ENCODE data around the gene GLCE. TPM values are rescaled to one million over a fixed set of nuclear protein-coding genes. Genes with fewer than 3 reads are reported as not detected.

GLCE gene
- total RNA-seq, 1 donor from 2014 or later: 12.7 TPM

DNA sequence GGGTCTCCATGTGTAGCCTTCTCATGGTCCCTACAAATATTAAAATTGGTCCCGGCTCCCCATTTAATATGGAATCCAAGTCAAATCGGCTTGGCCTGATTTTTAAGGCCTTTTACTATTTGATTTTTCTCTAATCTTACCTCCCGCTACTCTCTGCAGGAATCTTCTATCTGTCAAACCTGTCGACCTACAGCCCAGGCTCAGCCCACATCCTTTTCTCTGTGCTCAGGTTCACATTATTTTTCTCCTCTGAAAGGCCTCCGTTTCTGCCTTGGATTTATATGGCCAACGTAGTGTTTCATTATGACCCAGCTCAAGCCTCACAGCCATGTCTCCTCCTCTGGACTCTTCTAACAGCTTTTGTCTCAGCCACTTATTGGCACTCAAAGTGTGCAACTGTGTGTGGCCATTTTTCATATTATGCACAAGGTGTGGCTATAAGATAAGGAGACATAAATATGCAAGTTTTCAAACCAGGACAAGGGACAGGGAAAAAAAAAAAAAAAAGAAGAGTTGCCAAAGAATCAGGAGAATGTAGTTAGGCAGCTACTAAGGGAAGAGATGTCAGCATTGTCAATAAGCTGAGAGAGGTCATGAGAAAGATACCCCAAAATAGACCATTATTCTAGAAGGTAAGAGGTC lies 2.1 kb upstream of the GLCE start:
- DNase-seq (ENCODE audit: low read depth): no peak
- TF ChIP-seq CTCF (conservative IDR thresholded peaks at IDR 0.05; ENCODE audit: low read depth, low read length): no peak
- no peak overlapping the region for H3K4me3 ChIP-seq (ENCODE audit: low read depth, low read length)

DNA sequence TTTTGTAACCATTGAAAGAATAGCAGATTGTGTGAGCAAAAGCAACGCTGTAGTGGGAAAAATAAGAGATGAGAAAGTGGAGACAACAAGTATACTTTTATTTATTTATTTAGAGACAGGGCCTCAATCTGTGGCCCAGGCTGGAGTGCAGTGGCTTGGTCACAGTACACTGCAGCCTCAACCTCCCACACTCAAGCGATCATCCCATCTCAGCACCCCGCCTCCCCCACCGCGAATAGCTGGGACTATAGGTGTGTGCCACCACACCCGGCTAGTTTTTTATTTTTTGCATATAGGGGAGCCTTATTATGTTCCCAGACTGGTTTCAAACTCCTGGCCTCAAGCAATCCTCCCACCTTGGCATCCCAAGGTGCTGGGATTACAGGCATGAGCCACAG lies 1.6 kb upstream of the GLCE start:
- no peak overlapping the region for H3K4me3 ChIP-seq (ENCODE audit: low read depth, low read length)
- DNase-seq (ENCODE audit: low read depth): no peak
- TF ChIP-seq CTCF (conservative IDR thresholded peaks at IDR 0.05; ENCODE audit: low read depth, low read length): no peak

DNA sequence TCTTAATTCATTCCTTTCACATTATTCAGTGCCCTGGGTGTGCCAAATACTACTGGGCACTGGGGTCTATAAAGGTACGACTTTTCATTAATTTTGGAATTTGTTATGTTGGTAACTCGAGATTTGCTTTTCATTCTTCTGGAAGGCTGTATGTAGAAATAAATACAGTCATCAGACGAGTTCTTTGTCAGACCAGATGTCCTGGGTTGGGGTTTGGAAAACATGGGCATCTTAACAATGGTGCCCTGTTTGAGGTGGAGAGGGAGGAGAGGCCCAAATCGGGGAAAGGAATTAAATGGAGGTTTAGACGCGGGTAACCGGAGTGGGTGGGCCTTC lies 662 bp upstream of the GLCE start:
- peak overlapping the region; percentile 84 for H3K4me3 ChIP-seq (ENCODE audit: low read depth, low read length)
- DNase-seq (ENCODE audit: low read depth): no peak
- TF ChIP-seq CTCF (conservative IDR thresholded peaks at IDR 0.05; ENCODE audit: low read depth, low read length): no peak

DNA sequence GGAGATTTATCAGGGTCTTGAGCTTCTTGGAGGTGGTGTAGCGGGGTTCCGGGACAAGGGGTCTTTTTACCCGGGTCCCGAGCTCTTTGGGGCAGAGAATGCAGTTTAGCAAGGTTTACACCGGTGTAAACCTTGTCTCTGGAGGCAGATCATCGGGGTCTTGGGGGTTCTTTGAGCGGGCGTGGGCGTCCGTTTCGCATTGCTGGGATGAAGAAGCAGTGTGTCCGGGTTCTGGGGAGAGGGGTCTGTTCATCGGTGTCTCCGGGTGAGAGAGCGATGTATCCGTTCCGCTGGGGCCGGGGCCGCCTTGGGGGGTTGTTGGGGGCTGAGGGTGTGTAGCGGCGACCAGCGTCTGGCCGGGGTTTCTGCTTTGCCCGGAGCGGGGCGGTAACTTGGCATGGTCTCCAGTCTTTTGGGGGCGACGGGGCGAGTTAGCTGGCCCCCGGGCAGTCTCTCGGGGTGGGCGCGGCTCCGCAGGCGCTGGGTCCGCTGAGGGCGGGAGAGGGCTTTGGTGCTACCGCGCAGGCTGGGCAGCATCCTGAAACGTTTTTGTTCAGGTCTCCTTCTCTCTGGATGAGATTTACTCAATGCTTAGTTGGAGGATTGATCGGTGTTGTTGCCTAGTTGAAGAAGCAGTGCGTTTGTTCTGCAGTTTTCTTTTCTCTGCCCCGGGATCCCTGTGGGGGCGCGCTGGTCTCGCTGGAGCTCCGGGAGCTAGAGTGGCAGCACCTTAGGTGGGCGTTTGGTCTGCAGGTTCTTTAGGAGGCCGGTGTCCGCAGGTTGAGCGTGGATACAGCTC lies 843 bp downstream of the GLCE start:
- no peak for DNase-seq (ENCODE audit: low read depth)
- TF ChIP-seq CTCF (conservative IDR thresholded peaks at IDR 0.05; ENCODE audit: low read depth, low read length): peak; percentile 42
- H3K4me3 ChIP-seq (ENCODE audit: low read depth, low read length): peak overlapping the region; percentile 84

GRCh38 chr15:69161878-69162213 lies 1.4 kb downstream of the GLCE start:
- peak overlapping the region; percentile 84 for H3K4me3 ChIP-seq (ENCODE audit: low read depth, low read length)
- no peak for DNase-seq (ENCODE audit: low read depth)
- TF ChIP-seq CTCF (conservative IDR thresholded peaks at IDR 0.05; ENCODE audit: low read depth, low read length): no peak

- no peak overlapping the region for H3K4me3 ChIP-seq (ENCODE audit: low read depth, low read length)
- no peak for TF ChIP-seq CTCF (conservative IDR thresholded peaks at IDR 0.05; ENCODE audit: low read depth, low read length)
- DNase-seq (ENCODE audit: low read depth): no peak
Measured at GRCh38 chr15:69163141-69163669, 2.8 kb downstream of the GLCE start.

Data from epithelial cell of proximal tubule (primary cell).